Glutamatergic neuron (in vitro differentiated cells): ENCODE results near the gene MX2. TPM values are rescaled to one million over a fixed set of nuclear protein-coding genes. Genes with fewer than 3 reads are reported as not detected.

Source experiments
- DNase-seq: peaks from one replicate; pipeline ENCODE4 v3.0.0; 2022
- H3K27ac Mint-ChIP-seq: one replicate; pipeline ENCODE4 v1.8.0; 2020; ENCODE audit warnings: mild to moderate bottlenecking, mixed read lengths, inconsistent platforms; ENCODE audit not compliant: unreplicated experiment
- H3K27me3 Mint-ChIP-seq: one replicate; pipeline ENCODE4 v1.8.0; 2020; ENCODE audit warnings: mild to moderate bottlenecking, moderate library complexity, mixed read lengths, inconsistent platforms; ENCODE audit not compliant: unreplicated experiment
- H3K36me3 Mint-ChIP-seq: one replicate; pipeline ENCODE4 v1.8.0; 2020; ENCODE audit warnings: mild to moderate bottlenecking, mixed read lengths, inconsistent platforms; ENCODE audit not compliant: unreplicated experiment
- H3K4me1 Mint-ChIP-seq: one replicate; pipeline ENCODE4 v1.8.0; 2020; ENCODE audit warnings: mild to moderate bottlenecking, low read depth, mixed read lengths, inconsistent platforms; ENCODE audit not compliant: unreplicated experiment
- H3K4me3 Mint-ChIP-seq: one replicate; pipeline ENCODE4 v1.8.0; 2020; ENCODE audit warnings: mild to moderate bottlenecking, mixed read lengths, inconsistent platforms; ENCODE audit not compliant: unreplicated experiment
- H3K9me3 Mint-ChIP-seq: one replicate; pipeline ENCODE4 v1.8.0; 2020; ENCODE audit warnings: mild to moderate bottlenecking, moderate library complexity, mixed read lengths, inconsistent platforms; ENCODE audit not compliant: unreplicated experiment
- total RNA-seq: library from RNA; stranded (reverse); fragmentation: NEBNext Ultra II Directional; extraction: Animal tissue kit (Norgen Biotek cat#: 25700); gene quantifications from one replicate; pipeline ENCODE4 v1.2.1, GENCODE V29; 2021; ENCODE audit not compliant: unreplicated experiment
- TF ChIP-seq, protein P1 (sequence below): fragments of 200-600 bp; sonication (generic); IDR thresholded peaks from one replicate; pipeline ENCODE4 v1.5.0; 2021; ENCODE audit not compliant: partially characterized antibody, unreplicated experiment

Gene MX2
- total RNA-seq, 1 donor from 2014 or later = not detected

DNA sequence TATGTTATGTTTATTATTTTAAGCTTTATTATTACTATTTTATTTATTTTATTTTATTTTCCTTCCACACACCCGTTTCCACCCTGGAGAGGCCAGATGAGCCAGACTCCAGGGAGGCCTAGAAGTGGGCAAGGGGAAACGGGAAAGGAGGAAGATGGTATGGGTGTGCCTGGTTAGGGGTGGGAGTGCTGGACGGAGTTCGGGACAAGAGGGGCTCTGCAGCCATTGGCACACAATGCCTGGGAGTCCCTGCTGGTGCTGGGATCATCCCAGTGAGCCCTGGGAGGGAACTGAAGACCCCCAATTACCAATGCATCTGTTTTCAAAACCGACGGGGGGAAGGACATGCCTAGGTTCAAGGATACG is 63.7 kb downstream of the MX2 start:
- no peak for DNase-seq
- peaks cover 8% of the 10 kb centered on the region for H3K27me3 Mint-ChIP-seq
- H3K4me1 Mint-ChIP-seq = peaks cover 9% of the 10 kb centered on the region
- H3K27ac Mint-ChIP-seq = no peak overlapping the region
- H3K9me3 Mint-ChIP-seq = peaks cover 3% of the 10 kb centered on the region
- TF ChIP-seq, protein P1, sequence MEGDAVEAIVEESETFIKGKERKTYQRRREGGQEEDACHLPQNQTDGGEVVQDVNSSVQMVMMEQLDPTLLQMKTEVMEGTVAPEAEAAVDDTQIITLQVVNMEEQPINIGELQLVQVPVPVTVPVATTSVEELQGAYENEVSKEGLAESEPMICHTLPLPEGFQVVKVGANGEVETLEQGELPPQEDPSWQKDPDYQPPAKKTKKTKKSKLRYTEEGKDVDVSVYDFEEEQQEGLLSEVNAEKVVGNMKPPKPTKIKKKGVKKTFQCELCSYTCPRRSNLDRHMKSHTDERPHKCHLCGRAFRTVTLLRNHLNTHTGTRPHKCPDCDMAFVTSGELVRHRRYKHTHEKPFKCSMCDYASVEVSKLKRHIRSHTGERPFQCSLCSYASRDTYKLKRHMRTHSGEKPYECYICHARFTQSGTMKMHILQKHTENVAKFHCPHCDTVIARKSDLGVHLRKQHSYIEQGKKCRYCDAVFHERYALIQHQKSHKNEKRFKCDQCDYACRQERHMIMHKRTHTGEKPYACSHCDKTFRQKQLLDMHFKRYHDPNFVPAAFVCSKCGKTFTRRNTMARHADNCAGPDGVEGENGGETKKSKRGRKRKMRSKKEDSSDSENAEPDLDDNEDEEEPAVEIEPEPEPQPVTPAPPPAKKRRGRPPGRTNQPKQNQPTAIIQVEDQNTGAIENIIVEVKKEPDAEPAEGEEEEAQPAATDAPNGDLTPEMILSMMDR = no peak
- H3K36me3 Mint-ChIP-seq = no peaks in the 10 kb centered on the region
- peak overlapping the region; percentile 77 for H3K4me3 Mint-ChIP-seq

DNA sequence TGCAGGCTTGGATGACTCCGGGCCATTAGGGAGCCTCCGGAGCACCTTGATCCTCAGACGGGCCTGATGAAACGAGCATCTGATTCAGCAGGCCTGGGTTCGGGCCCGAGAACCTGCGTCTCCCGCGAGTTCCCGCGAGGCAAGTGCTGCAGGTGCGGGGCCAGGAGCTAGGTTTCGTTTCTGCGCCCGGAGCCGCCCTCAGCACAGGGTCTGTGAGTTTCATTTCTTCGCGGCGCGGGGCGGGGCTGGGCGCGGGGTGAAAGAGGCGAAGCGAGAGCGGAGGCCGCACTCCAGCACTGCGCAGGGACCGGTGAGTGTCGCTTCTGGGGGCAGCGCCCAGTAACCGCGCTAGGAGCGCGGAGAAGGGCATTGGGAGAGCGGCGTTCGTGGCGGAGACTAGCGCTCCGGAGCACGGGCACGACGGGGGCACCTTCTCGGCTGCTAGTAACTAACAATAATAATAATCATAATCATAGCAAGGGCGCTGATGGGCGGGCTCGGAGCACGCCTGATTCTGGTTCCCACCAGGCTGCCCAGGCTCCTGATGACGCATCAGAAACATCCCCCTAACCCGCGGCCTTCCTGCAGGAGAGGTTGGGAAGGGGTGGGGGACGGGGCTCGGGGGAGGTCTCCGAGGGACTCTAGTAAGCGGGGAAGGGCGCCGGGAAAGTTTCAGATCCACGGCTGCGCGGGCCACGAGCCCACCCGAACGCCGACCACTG is 64.3 kb downstream of the MX2 start, which contains the start of gene MX1:
TSS of gene MX1 (plus strand) at position 286 of the 722 bp plus-strand sequence. CDS start 5,832 bp downstream, outside the sequence.
- H3K9me3 Mint-ChIP-seq = peaks cover 3% of the 10 kb centered on the region
- peaks cover 8% of the 10 kb centered on the region for H3K4me1 Mint-ChIP-seq
- DNase-seq = peak; percentile 52
- H3K36me3 Mint-ChIP-seq = no peaks in the 10 kb centered on the region
- H3K27me3 Mint-ChIP-seq = peaks cover 8% of the 10 kb centered on the region
- TF ChIP-seq, protein P1 = no peak
- peak within 1 kb of the TSS; percentile 77 for H3K4me3 Mint-ChIP-seq
- H3K27ac Mint-ChIP-seq = no peak within 1 kb of the TSS

DNA sequence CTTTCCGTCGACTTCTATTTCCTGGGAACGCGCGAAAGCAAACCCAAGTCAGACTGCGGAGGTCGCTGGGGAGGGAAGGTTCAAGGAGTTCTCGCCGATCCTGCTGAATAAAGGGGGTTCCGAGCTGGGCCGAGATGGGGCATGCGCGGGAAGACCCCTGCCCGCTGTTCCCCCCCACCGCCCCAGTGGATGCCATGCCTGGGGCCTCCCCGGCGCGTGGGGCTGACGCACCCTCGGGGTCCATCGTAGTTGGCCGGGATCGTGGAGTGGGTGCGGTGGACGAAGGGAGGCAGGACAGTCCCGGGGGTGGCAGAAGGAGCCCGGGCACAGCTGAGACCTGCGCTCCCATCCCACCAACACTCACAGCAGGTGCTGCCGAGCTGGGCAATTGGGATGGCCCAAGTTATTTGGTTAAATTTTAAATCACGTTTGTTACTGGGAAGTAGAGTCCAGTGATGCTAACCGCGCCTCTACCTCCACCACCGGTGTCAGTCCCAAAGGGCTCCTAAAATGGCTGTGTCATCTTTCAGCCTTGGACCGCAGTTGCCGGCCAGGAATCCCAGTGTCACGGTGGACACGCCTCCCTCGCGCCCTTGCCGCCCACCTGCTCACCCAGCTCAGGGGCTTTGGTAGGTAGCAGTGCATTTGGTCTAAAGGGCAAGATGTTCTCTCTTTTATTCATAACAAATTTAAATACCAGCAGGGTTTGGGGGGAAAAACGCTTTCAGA is 65.0 kb downstream of the MX2 start:
- TF ChIP-seq, protein P1 = no peak
- Mint-ChIP-seq H3K36me3 (no peaks in the 10 kb centered on the region), H3K4me1 (peaks cover 8% of the 10 kb centered on the region), H3K27ac (no peak overlapping the region), H3K27me3 (peaks cover 6% of the 10 kb centered on the region), H3K9me3 (peaks cover 3% of the 10 kb centered on the region), H3K4me3 (no peak overlapping the region)
- DNase-seq = no peak

DNA sequence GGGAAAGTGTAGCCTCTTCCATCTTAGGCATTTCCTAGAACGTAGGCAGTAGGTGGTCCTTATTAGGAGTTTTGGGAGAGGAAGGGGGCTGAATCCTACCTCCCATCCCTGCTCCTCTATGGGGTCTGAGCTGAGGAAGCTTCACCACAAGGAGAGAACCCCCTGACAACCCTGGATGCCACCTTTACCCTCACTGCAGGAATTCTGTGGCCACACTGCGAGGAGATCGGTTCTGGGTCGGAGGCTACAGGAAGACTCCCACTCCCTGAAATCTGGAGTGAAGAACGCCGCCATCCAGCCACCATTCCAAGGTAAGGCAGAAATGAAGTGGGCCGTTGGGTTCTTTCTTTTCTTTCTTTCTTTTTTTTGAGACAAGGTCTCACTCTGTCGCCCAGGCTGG is 65.7 kb downstream of the MX2 start:
- Mint-ChIP-seq H3K4me3 (no peak overlapping the region), H3K27me3 (peaks cover 5% of the 10 kb centered on the region), H3K36me3 (no peaks in the 10 kb centered on the region), H3K9me3 (peaks cover 3% of the 10 kb centered on the region), H3K4me1 (peaks cover 7% of the 10 kb centered on the region), H3K27ac (no peak overlapping the region)
- TF ChIP-seq, protein P1 = no peak
- no peak for DNase-seq

DNA sequence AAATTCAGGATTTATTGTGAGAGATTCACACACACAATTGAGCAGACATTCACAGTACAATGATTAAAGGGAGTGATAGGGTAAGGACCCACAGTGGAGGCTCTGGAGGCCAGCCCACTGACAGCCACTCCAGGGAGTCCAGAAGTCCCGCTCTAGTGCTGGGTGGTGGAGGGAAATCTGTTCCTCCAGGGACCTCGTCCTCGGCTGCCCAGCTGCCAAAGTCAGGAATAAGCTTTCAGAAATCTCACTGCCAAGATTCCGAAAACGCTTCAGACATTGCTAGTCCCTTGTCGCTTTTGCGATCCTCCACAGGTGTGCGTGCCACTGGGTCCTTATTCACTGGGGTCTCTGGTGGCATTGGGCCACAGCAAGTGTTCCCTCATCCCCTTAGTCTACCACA is 66.5 kb downstream of the MX2 start:
- peaks cover 2% of the 10 kb centered on the region for H3K27me3 Mint-ChIP-seq
- H3K4me1 Mint-ChIP-seq = peaks cover 7% of the 10 kb centered on the region
- peaks cover 3% of the 10 kb centered on the region for H3K9me3 Mint-ChIP-seq
- H3K36me3 Mint-ChIP-seq = no peaks in the 10 kb centered on the region
- no peak overlapping the region for H3K27ac Mint-ChIP-seq
- DNase-seq = no peak
- H3K4me3 Mint-ChIP-seq = peak overlapping the region; percentile 11
- TF ChIP-seq, protein P1 = no peak
